ENCODE results near the gene GDI1.

- TF ChIP-seq, protein P1, sequence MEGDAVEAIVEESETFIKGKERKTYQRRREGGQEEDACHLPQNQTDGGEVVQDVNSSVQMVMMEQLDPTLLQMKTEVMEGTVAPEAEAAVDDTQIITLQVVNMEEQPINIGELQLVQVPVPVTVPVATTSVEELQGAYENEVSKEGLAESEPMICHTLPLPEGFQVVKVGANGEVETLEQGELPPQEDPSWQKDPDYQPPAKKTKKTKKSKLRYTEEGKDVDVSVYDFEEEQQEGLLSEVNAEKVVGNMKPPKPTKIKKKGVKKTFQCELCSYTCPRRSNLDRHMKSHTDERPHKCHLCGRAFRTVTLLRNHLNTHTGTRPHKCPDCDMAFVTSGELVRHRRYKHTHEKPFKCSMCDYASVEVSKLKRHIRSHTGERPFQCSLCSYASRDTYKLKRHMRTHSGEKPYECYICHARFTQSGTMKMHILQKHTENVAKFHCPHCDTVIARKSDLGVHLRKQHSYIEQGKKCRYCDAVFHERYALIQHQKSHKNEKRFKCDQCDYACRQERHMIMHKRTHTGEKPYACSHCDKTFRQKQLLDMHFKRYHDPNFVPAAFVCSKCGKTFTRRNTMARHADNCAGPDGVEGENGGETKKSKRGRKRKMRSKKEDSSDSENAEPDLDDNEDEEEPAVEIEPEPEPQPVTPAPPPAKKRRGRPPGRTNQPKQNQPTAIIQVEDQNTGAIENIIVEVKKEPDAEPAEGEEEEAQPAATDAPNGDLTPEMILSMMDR (conservative IDR thresholded peaks at IDR 0.05; ENCODE audit: low read length) = no peak
- no peak for TF ChIP-seq EZH2phosphoT487 (IDR thresholded peaks at IDR 0.05; ENCODE audit: borderline replicate concordance)
Observed at GRCh38 chrX:154403858-154404257, 33.1 kb upstream of the GDI1 start.
